Stomach (tissue), 4 donors: ENCODE data around the gene SZT2.

ENCODE experiments used
- EP300 ChIP-seq: sonication (generic); formaldehyde crosslinking; IDR thresholded peaks from one replicate; pipeline ENCODE4 v1.6.1; 2017; ENCODE audit warnings: antibody characterized with exemption
- POLR2A ChIP-seq, 4 donors: fragments of 450-650 bp; IDR thresholded peaks; one replicate each; pipeline ENCODE4 v1.6.1; 2016; ENCODE audit warnings: antibody characterized with exemption in 4 of 4, control low read depth in 2 of 4, mild to moderate bottlenecking in 1 of 4, moderate library complexity in 1 of 4
- TF ChIP-seq, protein P1 (sequence below), 7 experiments: fragments of 450-650 bp in 4 of 7; fragments of 200-600 bp in 3 of 7; sonication (generic) in 3 of 7; IDR thresholded peaks; one replicate each; pipeline ENCODE4 v1.5.1; 2016 to 2019; ENCODE audit warnings: antibody characterized with exemption in 7 of 7, control low read depth in 2 of 7, mild to moderate bottlenecking in 1 of 7

DNA sequence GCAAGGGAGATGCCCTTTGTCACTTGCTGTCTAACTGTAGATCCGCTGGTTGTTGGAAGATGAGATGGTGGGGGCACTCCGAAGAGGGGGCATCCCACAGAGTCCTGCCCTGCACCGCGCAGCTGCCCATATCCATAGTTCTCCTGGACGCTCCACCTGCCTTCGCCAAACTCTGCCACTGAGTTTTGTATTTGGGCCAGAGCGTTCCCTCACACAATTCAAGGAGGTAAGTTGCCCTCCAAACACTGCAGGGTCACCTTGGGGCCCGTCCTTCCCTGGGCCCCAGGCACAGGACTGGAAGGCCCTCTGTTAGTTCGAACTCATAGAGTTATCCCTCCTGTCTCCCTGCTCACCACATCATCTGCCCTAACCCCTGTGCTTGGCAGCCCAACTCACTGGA lies 42.0 kb downstream of the SZT2 start:
- TF ChIP-seq, protein P1, sequence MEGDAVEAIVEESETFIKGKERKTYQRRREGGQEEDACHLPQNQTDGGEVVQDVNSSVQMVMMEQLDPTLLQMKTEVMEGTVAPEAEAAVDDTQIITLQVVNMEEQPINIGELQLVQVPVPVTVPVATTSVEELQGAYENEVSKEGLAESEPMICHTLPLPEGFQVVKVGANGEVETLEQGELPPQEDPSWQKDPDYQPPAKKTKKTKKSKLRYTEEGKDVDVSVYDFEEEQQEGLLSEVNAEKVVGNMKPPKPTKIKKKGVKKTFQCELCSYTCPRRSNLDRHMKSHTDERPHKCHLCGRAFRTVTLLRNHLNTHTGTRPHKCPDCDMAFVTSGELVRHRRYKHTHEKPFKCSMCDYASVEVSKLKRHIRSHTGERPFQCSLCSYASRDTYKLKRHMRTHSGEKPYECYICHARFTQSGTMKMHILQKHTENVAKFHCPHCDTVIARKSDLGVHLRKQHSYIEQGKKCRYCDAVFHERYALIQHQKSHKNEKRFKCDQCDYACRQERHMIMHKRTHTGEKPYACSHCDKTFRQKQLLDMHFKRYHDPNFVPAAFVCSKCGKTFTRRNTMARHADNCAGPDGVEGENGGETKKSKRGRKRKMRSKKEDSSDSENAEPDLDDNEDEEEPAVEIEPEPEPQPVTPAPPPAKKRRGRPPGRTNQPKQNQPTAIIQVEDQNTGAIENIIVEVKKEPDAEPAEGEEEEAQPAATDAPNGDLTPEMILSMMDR (IDR thresholded peaks at IDR 0.05) = no peak
- TF ChIP-seq EP300 = no peak
- no peak for TF ChIP-seq POLR2A (IDR thresholded peaks at IDR 0.05)
